Tibial artery (tissue), 4 donors: ENCODE results near the gene SARDH.

Experiments
- DNase-seq, 2 donors: peaks; one replicate each; pipeline ENCODE4 v3.0.0-alpha.2; 2019
- H3K27ac ChIP-seq, 2 donors: fragments of 200-600 bp; sonication (generic) in 1 of 2; 1 replicate in 1 of 2; 2 replicates in 1 of 2; pipeline ENCODE4 v1.5.1; 2018 to 2019; ENCODE audit warnings: mild to moderate bottlenecking in 1 of 2
- H3K27me3 ChIP-seq, 2 donors: fragments of 200-600 bp; sonication (generic) in 1 of 2; one replicate each; pipeline versions ENCODE4 v1.5.1 to v1.6.0; 2016 to 2019
- H3K36me3 ChIP-seq, 3 donors: fragments of 200-600 bp; sonication (generic) in 2 of 3; one replicate each; pipeline ENCODE4 v1.5.1; 2016 to 2019; ENCODE audit warnings: mild to moderate bottlenecking in 2 of 3
- H3K4me1 ChIP-seq, 4 donors: fragments of 200-600 bp; sonication (generic) in 2 of 4; 1 replicate in 3 of 4; 2 replicates in 1 of 4; pipeline ENCODE4 v1.5.1; 2016 to 2019
- H3K4me3 ChIP-seq, 2 donors: fragments of 200-600 bp; sonication (generic) in 1 of 2; 1 replicate in 1 of 2; 2 replicates in 1 of 2; pipeline ENCODE4 v1.5.1; 2018 to 2019; ENCODE audit warnings: mild to moderate bottlenecking in 2 of 2
- H3K9me3 ChIP-seq, 3 donors: fragments of 200-600 bp; sonication (generic) in 1 of 3; one replicate each; pipeline ENCODE4 v1.5.1; 2016 to 2019
- intact Hi-C: fragments of 100-400 bp; cut with DNase I; formaldehyde crosslinking; loops from one replicate; pipeline ENCODE4 v1.15.0; 2023; ENCODE audit warnings: low total_unique reads
- TF ChIP-seq, protein P1 (sequence below), 2 experiments: fragments of 200-600 bp in 1 of 2; fragments of 450-650 bp in 1 of 2; IDR thresholded peaks; one replicate each; pipeline ENCODE4 v1.5.1; 2017 to 2019; ENCODE audit warnings: antibody characterized with exemption in 2 of 2, mild to moderate bottlenecking in 1 of 2, moderate library complexity in 1 of 2

SARDH gene

GRCh38 chr9:133615186-133615585 lies 123.0 kb downstream of the SARDH start:
- intact Hi-C loops = no loop called here
- Histone ChIP-seq H3K36me3 (no peaks in the 10 kb centered on the region), H3K9me3 (no peaks in the 10 kb centered on the region), H3K27ac (no peak overlapping the region), H3K27me3 (peaks cover 0 to 90% of the 10 kb centered on the region in 2 donors), H3K4me1 (no peaks in the 10 kb centered on the region), H3K4me3 (no peak overlapping the region)
- DNase-seq = no peak
- TF ChIP-seq, protein P1, sequence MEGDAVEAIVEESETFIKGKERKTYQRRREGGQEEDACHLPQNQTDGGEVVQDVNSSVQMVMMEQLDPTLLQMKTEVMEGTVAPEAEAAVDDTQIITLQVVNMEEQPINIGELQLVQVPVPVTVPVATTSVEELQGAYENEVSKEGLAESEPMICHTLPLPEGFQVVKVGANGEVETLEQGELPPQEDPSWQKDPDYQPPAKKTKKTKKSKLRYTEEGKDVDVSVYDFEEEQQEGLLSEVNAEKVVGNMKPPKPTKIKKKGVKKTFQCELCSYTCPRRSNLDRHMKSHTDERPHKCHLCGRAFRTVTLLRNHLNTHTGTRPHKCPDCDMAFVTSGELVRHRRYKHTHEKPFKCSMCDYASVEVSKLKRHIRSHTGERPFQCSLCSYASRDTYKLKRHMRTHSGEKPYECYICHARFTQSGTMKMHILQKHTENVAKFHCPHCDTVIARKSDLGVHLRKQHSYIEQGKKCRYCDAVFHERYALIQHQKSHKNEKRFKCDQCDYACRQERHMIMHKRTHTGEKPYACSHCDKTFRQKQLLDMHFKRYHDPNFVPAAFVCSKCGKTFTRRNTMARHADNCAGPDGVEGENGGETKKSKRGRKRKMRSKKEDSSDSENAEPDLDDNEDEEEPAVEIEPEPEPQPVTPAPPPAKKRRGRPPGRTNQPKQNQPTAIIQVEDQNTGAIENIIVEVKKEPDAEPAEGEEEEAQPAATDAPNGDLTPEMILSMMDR (IDR thresholded peaks at IDR 0.05) = no peak

GRCh38 chr9:133614678-133615077 lies 123.5 kb downstream of the SARDH start:
- Histone ChIP-seq H3K4me1 (no peaks in the 10 kb centered on the region), H3K36me3 (no peaks in the 10 kb centered on the region), H3K9me3 (no peaks in the 10 kb centered on the region), H3K27me3 (peaks cover 0 to 95% of the 10 kb centered on the region in 2 donors), H3K4me3 (no peak overlapping the region), H3K27ac (no peak overlapping the region)
- intact Hi-C loops = no loop called here
- TF ChIP-seq, protein P1 (IDR thresholded peaks at IDR 0.05) = no peak
- DNase-seq = no peak

- Histone ChIP-seq H3K27me3 (peaks cover 0 to 98% of the 10 kb centered on the region in 2 donors), H3K27ac (no peak overlapping the region), H3K4me1 (peaks cover 0 to 5% (median 0%) of the 10 kb centered on the region in 4 donors), H3K9me3 (no peaks in the 10 kb centered on the region), H3K36me3 (no peaks in the 10 kb centered on the region), H3K4me3 (no peak overlapping the region)
- TF ChIP-seq, protein P1 (IDR thresholded peaks at IDR 0.05) = no peak
- intact Hi-C loops = no loop called here
- no peak for DNase-seq
These were observed 124.1 kb downstream of the SARDH start for GRCh38 chr9:133614056-133614455.
